Colon (tissue), 2 donors: ENCODE measurements around the gene QTRT2.

Experiments used
- FAIRE-seq: peaks from 2 replicates; lab custom pipeline; 2012; peaks lifted over from hg19 to GRCh38; lab: Jason Lieb, UNC
- donor health status: control.
- donor health status: control.

Gene QTRT2

GRCh38 chr3:114079761-114080160 is 23.2 kb downstream of the QTRT2 start:
- no peak for FAIRE-seq

- no peak for FAIRE-seq
Observed at GRCh38 chr3:114080201-114080600, 23.7 kb downstream of the QTRT2 start.

- FAIRE-seq, result no peak
Observed at GRCh38 chr3:114081037-114081436, 24.5 kb downstream of the QTRT2 start.

- FAIRE-seq, result no peak
Observed at GRCh38 chr3:114083112-114083511, 26.6 kb downstream of the QTRT2 start.

- no peak for FAIRE-seq
Observed at GRCh38 chr3:114086356-114086755, 29.8 kb downstream of the QTRT2 start.

- no peak for FAIRE-seq
Observed at GRCh38 chr3:114089675-114090074, 33.1 kb downstream of the QTRT2 start.

GRCh38 chr3:114092151-114093015 is 35.8 kb downstream of the QTRT2 start:
- FAIRE-seq, result no peak

- no peak for FAIRE-seq
Observed at GRCh38 chr3:114093016-114093380, 36.5 kb downstream of the QTRT2 start.

GRCh38 chr3:114093596-114093995 is 37.1 kb downstream of the QTRT2 start:
- FAIRE-seq, result no peak

- no peak for FAIRE-seq
Observed at GRCh38 chr3:114095796-114096195, 39.3 kb downstream of the QTRT2 start.

GRCh38 chr3:114101101-114101500 is 44.6 kb downstream of the QTRT2 start:
- no peak for FAIRE-seq

- no peak for FAIRE-seq
Observed at GRCh38 chr3:114103181-114103580, 46.6 kb downstream of the QTRT2 start.

GRCh38 chr3:114103858-114104257 is 47.3 kb downstream of the QTRT2 start:
- FAIRE-seq, result no peak

- no peak for FAIRE-seq
Observed at GRCh38 chr3:114104414-114104813, 47.9 kb downstream of the QTRT2 start.

- FAIRE-seq, result no peak
Observed at GRCh38 chr3:114108137-114108536, 51.6 kb downstream of the QTRT2 start.

GRCh38 chr3:114110439-114110838 is 53.9 kb downstream of the QTRT2 start:
- FAIRE-seq, result no peak

GRCh38 chr3:114111060-114111770 is 54.7 kb downstream of the QTRT2 start:
- no peak for FAIRE-seq

- no peak for FAIRE-seq
Observed at GRCh38 chr3:114112696-114113095, 56.2 kb downstream of the QTRT2 start.

GRCh38 chr3:114114719-114115118 is 58.2 kb downstream of the QTRT2 start:
- no peak for FAIRE-seq

GRCh38 chr3:114115143-114115542 is 58.6 kb downstream of the QTRT2 start:
- FAIRE-seq, result no peak

- no peak for FAIRE-seq
Observed at GRCh38 chr3:114119776-114120175, 63.2 kb downstream of the QTRT2 start.

GRCh38 chr3:114120211-114120610 is 63.7 kb downstream of the QTRT2 start:
- no peak for FAIRE-seq

- no peak for FAIRE-seq
Observed at GRCh38 chr3:114122027-114122709, 65.6 kb downstream of the QTRT2 start.
